ENCODE results near the gene SLC4A1AP.
A peak's percentile ranks its signal among the peaks of the same experiment; 100 is the strongest.

The SLC4A1AP gene

DNA sequence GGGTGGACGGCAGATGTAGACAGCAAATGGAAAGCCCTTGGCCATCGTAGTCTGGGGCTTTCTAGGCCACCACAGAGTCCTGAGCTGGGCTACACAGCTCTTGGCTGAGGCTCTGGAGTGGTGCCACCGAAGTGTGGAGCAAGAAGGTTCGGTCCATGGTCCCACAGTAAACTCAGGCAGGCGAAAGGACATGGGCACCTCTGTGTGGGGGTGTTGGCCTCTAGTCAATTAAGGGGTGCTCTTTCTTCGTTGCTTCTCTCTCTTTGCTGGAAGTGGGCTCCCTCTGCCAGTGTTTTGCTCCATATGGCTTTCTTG is 73.2 kb downstream of the SLC4A1AP start:
- Histone ChIP-seq H3K4me1 (ENCODE audit: insufficient read depth, poor library complexity, severe bottlenecking) (peaks cover 5% of the 10 kb centered on the region), H3K9me3 (ENCODE audit: severe bottlenecking) (peaks cover 2% of the 10 kb centered on the region), H3K27me3 (ENCODE audit: insufficient read depth, poor library complexity, severe bottlenecking) (no peaks in the 10 kb centered on the region), H3K27ac (ENCODE audit: poor library complexity, severe bottlenecking) (no peak overlapping the region), H3K36me3 (ENCODE audit: low read depth) (no peaks in the 10 kb centered on the region), H3K4me3 (ENCODE audit: severe bottlenecking) (no peak overlapping the region)
- DNase-seq (ENCODE audit: low spot score) = no peak
- ATAC-seq (ENCODE audit: low read depth) = no peak
- TF ChIP-seq, protein P1, sequence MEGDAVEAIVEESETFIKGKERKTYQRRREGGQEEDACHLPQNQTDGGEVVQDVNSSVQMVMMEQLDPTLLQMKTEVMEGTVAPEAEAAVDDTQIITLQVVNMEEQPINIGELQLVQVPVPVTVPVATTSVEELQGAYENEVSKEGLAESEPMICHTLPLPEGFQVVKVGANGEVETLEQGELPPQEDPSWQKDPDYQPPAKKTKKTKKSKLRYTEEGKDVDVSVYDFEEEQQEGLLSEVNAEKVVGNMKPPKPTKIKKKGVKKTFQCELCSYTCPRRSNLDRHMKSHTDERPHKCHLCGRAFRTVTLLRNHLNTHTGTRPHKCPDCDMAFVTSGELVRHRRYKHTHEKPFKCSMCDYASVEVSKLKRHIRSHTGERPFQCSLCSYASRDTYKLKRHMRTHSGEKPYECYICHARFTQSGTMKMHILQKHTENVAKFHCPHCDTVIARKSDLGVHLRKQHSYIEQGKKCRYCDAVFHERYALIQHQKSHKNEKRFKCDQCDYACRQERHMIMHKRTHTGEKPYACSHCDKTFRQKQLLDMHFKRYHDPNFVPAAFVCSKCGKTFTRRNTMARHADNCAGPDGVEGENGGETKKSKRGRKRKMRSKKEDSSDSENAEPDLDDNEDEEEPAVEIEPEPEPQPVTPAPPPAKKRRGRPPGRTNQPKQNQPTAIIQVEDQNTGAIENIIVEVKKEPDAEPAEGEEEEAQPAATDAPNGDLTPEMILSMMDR (IDR thresholded peaks at IDR 0.05; ENCODE audit: poor library complexity, severe bottlenecking) = no peak

DNA sequence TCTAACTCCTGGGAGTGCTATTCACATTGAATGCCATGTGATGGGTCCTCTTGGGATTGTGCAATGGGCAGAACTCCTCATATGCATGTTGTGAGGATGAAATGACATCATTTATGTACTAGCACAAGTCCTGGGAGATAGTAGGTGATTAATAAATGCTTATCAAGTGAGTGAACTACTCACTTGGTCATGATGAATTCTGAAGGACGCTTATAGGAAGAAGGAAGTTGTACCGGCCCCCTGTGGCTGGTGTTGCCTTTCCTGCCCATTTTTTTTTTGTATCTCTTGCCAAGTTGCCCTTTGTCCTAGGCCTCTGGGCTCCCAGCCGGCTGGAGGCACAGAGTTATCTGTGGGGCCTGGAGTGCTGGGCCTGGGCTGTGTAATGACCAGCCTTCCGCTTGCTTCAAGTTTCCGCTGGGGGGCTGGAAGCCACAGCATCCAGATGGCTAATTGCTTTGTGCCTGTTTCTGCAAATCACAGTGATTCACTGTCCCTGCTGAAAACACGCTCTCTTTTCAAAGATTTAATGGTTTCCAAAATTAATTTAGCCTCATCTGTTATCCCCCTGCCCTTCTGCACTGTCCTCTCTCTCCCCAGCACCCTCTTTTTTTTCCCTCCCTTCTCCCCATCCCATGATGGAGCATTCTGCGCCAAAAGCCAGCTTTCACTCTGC is 74.1 kb downstream of the SLC4A1AP start:
- Histone ChIP-seq H3K27me3 (ENCODE audit: insufficient read depth, poor library complexity, severe bottlenecking) (no peaks in the 10 kb centered on the region), H3K4me1 (ENCODE audit: insufficient read depth, poor library complexity, severe bottlenecking) (peaks cover 5% of the 10 kb centered on the region), H3K4me3 (ENCODE audit: severe bottlenecking) (no peak overlapping the region), H3K9me3 (ENCODE audit: severe bottlenecking) (peaks cover 2% of the 10 kb centered on the region), H3K36me3 (ENCODE audit: low read depth) (no peaks in the 10 kb centered on the region), H3K27ac (ENCODE audit: poor library complexity, severe bottlenecking) (peak overlapping the region; percentile 1)
- DNase-seq (ENCODE audit: low spot score) (no peak), ATAC-seq (ENCODE audit: low read depth) (peak; percentile 34; the same call in 1 of the 3 replicates)
- TF ChIP-seq, protein P1 (IDR thresholded peaks at IDR 0.05; ENCODE audit: poor library complexity, severe bottlenecking) = no peak

- Histone ChIP-seq H3K9me3 (ENCODE audit: severe bottlenecking) (peaks cover 2% of the 10 kb centered on the region), H3K27ac (ENCODE audit: poor library complexity, severe bottlenecking) (peak overlapping the region; percentile 1), H3K4me1 (ENCODE audit: insufficient read depth, poor library complexity, severe bottlenecking) (peaks cover 5% of the 10 kb centered on the region), H3K4me3 (ENCODE audit: severe bottlenecking) (no peak overlapping the region), H3K27me3 (ENCODE audit: insufficient read depth, poor library complexity, severe bottlenecking) (no peaks in the 10 kb centered on the region), H3K36me3 (ENCODE audit: low read depth) (no peaks in the 10 kb centered on the region)
- no peak for DNase-seq (ENCODE audit: low spot score)
- TF ChIP-seq, protein P1 (IDR thresholded peaks at IDR 0.05; ENCODE audit: poor library complexity, severe bottlenecking) = no peak
- no peak for ATAC-seq (ENCODE audit: low read depth)
Observed at GRCh38 chr2:27738349-27739057, 74.8 kb downstream of the SLC4A1AP start.

DNA sequence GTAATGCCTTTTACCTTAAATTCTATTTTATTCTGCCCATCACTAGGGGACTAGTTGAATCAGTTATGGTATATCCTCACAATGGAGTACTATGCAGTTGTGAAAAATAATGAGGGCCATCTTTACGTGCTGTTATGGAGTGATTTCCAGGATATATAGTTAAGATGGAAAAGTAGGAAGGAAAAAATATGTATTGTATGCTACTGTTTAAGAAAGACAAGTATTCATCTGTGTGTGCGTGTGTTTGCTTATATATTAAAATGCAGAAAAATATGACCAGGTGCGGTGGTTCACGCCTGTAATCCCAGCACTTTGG is 75.3 kb downstream of the SLC4A1AP start:
- peaks cover 5% of the 10 kb centered on the region for H3K4me1 ChIP-seq (ENCODE audit: insufficient read depth, poor library complexity, severe bottlenecking)
- TF ChIP-seq, protein P1 (IDR thresholded peaks at IDR 0.05; ENCODE audit: poor library complexity, severe bottlenecking) = no peak
- ATAC-seq (ENCODE audit: low read depth) = no peak
- no peaks in the 10 kb centered on the region for H3K27me3 ChIP-seq (ENCODE audit: insufficient read depth, poor library complexity, severe bottlenecking)
- no peaks in the 10 kb centered on the region for H3K36me3 ChIP-seq (ENCODE audit: low read depth)
- no peak for DNase-seq (ENCODE audit: low spot score)
- H3K27ac ChIP-seq (ENCODE audit: poor library complexity, severe bottlenecking) = no peak overlapping the region
- no peak overlapping the region for H3K4me3 ChIP-seq (ENCODE audit: severe bottlenecking)
- peaks cover 2% of the 10 kb centered on the region for H3K9me3 ChIP-seq (ENCODE audit: severe bottlenecking)

GRCh38 chr2:27741673-27742072 is 78.0 kb downstream of the SLC4A1AP start:
- Histone ChIP-seq H3K9me3 (ENCODE audit: severe bottlenecking) (peaks cover 2% of the 10 kb centered on the region), H3K27ac (ENCODE audit: poor library complexity, severe bottlenecking) (no peak overlapping the region), H3K36me3 (ENCODE audit: low read depth) (no peaks in the 10 kb centered on the region), H3K4me1 (ENCODE audit: insufficient read depth, poor library complexity, severe bottlenecking) (no peaks in the 10 kb centered on the region), H3K4me3 (ENCODE audit: severe bottlenecking) (no peak overlapping the region), H3K27me3 (ENCODE audit: insufficient read depth, poor library complexity, severe bottlenecking) (no peaks in the 10 kb centered on the region)
- TF ChIP-seq, protein P1 (IDR thresholded peaks at IDR 0.05; ENCODE audit: poor library complexity, severe bottlenecking) = no peak
- DNase-seq (ENCODE audit: low spot score) (no peak), ATAC-seq (ENCODE audit: low read depth) (no peak)
